Hindlimb muscle (tissue), 1 donor: ENCODE results near the gene NEUROD2. TPM values are rescaled to one million over a fixed set of nuclear protein-coding genes. Genes with fewer than 3 reads are reported as not detected.

Source experiments
- DNase-seq: peaks from one replicate; pipeline ENCODE4 v3.0.0-alpha.2; 2013
- polyA plus RNA-seq: library from polyadenylated mRNA; unstranded; fragments of 120-200 nt; gene quantifications from one replicate; pipeline ENCODE4 v1.2.1, GENCODE V29; 2013; ENCODE audit not compliant: insufficient read length

The NEUROD2 gene
- polyA plus RNA-seq, 1 donor, result 0.05 TPM

DNA sequence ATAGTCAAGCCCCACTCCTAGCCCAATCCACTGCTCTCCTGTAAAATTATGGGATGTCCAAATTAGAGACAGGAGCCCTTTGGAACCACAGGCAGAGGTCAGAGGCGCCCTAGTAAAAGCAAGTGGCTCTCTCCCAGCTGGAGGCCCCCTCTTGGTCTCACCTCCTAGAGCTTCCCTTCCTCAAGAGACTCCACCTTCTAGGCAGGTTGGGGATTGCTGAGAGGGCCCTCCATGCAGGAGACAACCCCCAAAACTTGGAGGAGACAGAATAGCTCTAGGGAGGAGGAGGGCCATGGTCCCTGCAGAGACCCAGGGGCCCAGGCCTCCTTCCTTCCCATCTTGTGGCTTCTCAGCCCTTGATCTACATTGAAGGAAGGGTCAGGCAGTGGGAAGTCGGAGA, 29.4 kb downstream of the NEUROD2 start:
- no peak for DNase-seq

DNA sequence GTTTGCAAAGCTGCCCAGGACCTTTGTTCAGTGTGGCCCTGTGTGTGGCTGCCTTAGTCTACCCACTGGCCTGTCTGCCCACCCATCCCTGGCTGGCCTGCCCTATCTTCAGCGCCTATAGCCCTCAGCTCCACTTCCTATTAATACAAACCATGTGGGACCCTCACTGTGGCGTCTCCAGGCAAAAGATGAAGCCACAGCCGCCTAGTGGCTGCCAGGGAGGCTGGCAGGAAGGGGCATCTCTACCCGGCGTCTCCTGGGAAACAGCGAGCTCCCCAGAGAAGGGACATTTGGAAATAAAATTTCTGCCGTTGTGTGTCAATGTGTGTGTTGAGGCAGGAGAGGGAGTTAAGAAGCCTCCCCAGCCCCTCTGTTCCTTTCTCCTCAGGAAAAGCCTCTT, 31.5 kb downstream of the NEUROD2 start:
- no peak for DNase-seq

DNA sequence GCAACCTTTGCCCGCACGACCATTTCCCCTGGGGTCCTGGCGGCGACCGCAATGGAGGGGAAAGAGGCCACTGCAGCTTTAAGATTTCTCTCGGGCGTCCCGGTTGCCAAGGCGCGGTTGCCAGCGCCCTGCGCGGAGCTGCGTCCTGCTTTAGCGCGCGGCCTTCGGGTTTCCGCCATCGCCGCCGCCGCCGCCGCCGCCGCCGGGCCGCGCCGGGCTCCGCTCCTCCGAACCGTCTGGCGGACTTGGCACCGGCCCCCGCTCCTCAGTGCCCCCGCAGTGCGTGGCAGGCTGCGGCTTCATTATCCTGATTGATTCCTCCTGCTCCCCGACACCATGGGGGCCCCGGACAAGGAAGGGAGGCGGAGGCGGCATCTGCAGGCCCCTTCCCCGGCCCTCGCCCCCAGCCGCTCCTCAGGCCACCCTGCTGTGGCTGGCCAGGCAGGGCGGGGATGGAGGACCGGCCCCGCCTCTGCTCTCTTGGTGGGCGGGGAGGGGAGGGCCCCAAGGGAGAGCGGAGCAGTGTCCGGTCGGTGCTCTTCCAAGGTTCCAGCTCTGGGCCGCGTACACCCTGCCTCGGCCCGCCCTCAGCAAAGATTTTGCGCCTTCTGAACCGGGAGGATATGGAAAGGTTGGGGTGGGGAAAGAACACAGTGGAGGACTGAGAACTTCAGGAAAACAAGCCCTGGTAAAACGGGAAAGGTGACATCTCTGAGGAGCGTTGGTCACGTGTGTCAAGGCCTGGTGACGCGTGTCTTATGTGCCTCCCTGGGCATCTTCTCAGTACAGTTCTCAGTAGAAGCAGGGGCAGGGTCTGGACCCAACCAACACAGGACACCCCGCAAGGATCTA, 34.0 kb downstream of the NEUROD2 start:
- peak; percentile 80 for DNase-seq

- DNase-seq, result no peak
Measured at GRCh38 chr17:39572121-39572520, 35.6 kb downstream of the NEUROD2 start.

DNA sequence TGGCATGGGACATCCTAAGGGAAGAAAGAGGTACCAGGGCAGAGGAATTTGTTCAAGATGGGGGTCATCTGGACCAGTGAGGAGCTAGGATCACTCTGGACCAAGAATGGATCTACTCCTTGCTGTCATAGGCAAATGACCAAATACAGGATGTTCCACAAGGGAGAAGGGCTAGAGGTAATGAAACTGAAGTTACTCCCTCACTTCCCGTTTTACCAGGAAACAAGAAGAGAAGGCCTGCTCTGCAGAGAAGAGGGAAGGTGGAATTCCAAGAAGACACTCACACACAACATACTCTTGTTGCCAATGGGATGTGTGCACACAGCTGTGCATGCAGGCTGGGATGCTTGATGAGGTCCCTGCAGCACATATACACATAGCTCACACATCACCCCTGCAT, 38.6 kb downstream of the NEUROD2 start:
- DNase-seq, result no peak

DNA sequence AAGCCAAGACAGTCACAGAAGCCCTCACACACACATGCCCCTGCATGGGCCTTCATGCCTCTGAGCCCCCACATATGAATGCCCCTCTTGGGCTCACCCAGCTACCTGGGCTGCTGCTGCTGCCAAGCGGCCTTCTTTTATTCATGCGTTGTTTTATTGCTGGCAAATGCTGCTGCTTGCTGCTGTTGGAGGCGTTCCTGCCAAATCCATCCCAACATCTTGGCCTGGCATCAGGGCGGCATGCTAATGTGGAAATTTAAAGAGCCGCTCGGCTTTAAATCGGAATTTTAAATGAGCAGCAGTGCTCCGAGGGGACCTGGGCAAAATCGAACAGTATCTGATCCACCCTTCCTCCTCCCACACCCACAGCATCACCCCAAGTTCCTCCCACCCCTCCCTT, 39.0 kb downstream of the NEUROD2 start:
- DNase-seq, result no peak

DNA sequence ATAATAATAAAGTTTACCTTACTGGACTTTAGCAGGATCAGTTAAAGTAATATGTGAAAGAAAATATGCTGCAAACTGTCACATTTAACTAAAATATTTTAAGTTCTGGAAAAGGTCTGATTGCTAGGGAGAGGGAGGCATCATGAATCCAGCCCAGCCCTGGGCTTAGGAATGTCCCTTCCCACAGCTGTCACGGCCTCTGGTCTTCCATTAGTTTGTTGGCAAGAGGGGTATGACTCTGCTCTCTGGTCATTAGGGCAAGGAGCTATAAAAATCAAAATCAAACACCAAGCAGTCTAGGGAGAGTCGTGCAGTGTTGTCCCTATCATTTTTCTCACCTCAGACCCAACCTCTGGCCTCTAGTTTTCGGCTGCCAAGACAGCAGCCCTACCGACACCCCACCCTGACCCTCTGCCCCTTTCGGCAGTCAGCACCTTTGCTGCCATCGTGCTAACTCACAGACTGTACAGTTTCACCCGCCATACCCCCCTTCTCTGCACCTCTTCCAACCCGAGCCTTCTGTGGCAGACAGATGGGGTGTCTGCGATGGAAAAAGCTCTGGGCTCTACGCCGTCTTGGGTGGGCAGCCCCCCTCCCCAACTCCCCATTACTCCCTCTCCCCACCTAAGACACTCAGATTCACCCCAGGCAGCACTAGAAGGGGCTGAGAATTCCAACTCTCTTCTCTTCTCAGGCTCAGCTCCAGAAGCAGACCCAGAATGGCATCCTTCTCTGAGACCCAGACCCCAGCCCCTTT, 41.4 kb downstream of the NEUROD2 start:
- DNase-seq, result no peak

GRCh38 chr17:39564211-39564848, 43.4 kb downstream of the NEUROD2 start:
- no peak for DNase-seq

GRCh38 chr17:39563476-39563875, 44.2 kb downstream of the NEUROD2 start:
- DNase-seq, result no peak

DNA sequence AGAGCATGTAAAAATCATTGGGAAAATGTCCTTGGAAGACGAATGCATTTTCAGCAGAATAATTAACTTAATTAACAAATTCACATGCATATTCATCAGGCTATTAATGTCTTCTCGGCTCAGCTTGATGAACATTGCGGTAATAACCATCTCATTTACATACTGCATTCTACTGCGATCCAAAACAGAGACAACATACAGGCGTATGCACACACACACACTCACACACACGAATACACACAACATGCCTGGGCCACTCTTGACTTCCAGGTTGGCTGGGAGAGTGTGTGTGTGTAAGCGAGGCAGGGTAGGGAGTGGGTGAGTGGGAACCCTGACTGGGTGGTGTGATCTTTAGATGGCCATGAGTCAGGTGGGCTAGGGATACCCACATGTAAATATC, 44.7 kb downstream of the NEUROD2 start:
- no peak for DNase-seq

- DNase-seq, result no peak
Measured at GRCh38 chr17:39562395-39562794, 45.3 kb downstream of the NEUROD2 start.

- DNase-seq, result no peak
Measured at GRCh38 chr17:39556423-39556822, 51.3 kb downstream of the NEUROD2 start.

- no peak for DNase-seq
Measured at GRCh38 chr17:39555368-39555767, 52.4 kb downstream of the NEUROD2 start.

Other genes with a start within 250 kb of the NEUROD2 start
- gene FBXL20, start 206.3 kb downstream of the NEUROD2 start, polyA plus RNA-seq, result 7.5 TPM
- 27.0 TPM for gene MED1, start 156.7 kb downstream of the NEUROD2 start, polyA plus RNA-seq
- 33.8 TPM for gene CDK12, start 146.4 kb downstream of the NEUROD2 start, polyA plus RNA-seq
- 4.5 TPM for gene PPP1R1B, start 19.0 kb upstream of the NEUROD2 start, polyA plus RNA-seq
- 36.2 TPM for gene STARD3, start 29.2 kb upstream of the NEUROD2 start, polyA plus RNA-seq
- gene TCAP, start 57.4 kb upstream of the NEUROD2 start, polyA plus RNA-seq, result 345 TPM
- gene PNMT, start 60.5 kb upstream of the NEUROD2 start, polyA plus RNA-seq, result 5.0 TPM
- 23.3 TPM for gene PGAP3, start 80.1 kb upstream of the NEUROD2 start, polyA plus RNA-seq
- gene ERBB2, start 92.1 kb upstream of the NEUROD2 start, polyA plus RNA-seq, result 178 TPM
- gene MIEN1, start 122.6 kb upstream of the NEUROD2 start, polyA plus RNA-seq, result 19.7 TPM
- gene GRB7, start 130.0 kb upstream of the NEUROD2 start, polyA plus RNA-seq, result 0.72 TPM